ENCODE measurements around the gene STUM.
"Not testable (repeated sequence)": the region's sequence is repeated elsewhere in the genome, so short reads cannot be mapped to it uniquely, and the experiment has no call there.

The STUM gene

DNA sequence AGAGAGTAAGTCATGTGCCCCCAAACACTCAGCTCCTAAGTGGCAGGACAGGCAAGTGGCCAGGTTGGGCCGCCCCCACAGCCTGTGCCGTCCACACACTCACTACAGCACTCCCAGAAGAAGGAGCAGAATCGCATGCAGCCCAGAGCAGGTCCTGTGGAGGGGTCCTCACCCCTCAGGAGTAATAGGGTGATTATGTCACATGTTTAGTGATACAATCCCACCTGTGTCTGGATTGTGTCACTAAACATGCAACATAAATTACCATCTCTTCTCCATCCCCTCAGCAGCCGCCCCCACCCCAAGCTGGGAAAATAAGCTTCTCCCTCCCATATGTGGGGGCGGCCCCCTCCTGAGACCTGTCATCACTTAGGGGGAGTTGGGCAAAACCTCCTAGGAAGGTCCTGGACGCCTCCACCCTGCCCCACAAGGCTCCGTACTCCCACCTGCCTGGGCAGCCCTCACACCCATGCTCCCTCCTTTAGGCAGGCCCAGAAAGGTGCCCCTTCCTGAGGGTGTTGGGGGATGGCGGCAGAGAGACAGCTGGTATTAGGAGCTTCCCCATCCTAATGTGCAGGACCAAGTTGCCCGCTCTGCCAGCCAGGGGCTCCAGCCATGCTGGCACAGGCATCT lies 56.9 kb downstream of the STUM start:
- DNase-seq = no peak

DNA sequence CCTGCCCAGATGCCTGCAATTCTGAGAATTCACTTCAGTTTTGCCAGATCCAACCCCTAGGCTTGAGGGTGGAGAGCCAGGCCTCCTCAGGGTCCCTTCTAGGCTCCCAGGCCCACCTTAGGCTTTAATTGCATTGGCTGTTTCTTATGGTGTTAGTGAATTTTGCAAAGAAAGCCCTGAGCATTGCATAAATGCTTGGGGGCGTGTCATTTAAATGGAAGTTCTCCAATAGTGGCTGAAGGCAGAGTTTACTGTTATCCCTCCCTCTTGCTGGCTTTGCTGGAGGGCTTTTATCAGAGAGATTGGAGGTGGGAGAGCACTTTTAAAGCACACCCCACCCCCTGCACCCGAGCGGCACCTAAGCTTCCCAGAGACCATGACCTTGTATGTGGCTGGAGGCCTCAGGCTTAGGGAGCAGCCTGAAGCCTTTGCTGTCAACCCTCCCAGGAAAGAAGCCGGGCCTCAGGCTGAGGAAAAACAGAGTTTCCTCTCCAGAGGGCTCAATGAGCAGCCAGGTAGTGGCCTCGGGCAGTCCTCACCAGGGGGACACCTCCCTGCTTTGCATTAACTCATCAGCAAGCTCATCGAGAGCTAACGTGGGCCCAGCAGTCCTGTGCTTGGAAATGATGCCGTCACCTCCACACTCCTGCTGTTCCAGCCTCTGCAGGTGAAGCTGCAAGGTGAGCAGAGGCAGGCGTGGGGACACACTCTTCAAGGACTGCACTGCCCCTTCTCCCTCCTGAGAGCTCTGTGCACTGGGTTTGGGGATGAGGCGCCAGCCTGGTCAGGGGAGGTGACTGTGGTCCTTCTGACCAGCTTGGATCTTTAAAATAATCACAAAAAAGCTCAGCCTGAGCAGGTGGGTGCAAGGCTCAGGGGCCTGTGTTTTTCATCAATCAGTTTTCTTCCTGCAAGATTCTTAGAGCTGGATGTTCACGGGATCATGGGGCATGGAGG lies 58.0 kb downstream of the STUM start:
- no peak for DNase-seq

DNA sequence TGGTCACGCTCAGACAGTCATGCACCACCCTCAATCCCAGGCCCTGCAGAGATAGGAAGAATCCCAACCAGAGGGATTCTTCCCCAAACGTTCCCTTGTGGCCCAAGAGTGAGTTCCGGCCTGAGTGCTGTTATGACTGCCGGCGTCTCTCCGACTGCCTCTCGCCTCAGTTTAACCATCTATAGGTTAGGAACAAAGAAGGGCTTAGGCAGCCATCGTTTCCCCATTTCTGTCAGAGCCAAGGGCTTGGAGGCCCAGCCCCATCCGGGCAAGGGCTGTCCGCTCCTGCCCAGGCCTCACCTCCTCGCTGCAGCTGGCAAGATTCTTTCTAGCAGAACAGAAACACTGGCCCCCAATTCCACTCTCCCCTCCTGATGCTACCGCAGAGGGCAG lies 58.7 kb downstream of the STUM start:
- DNase-seq = no peak

DNA sequence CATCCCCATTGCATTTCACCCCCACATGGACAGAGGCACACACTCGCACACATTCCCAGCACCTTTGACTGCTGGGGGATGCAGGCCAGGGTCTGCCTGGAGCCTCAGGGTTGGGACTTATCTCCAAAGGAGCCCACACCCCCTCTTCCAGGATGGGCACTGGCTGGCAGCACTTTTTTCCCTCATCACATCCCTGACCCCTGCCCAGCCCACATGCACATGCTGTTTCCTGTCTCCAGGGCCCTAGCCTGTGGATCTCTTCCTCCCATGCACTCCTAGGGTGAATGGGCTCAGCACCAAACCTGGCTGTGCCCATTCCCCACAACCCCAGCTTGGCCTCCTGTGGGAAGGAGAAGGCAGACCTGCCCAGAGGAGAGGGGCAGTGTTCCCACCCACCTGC lies 59.3 kb downstream of the STUM start:
- no peak for DNase-seq

DNA sequence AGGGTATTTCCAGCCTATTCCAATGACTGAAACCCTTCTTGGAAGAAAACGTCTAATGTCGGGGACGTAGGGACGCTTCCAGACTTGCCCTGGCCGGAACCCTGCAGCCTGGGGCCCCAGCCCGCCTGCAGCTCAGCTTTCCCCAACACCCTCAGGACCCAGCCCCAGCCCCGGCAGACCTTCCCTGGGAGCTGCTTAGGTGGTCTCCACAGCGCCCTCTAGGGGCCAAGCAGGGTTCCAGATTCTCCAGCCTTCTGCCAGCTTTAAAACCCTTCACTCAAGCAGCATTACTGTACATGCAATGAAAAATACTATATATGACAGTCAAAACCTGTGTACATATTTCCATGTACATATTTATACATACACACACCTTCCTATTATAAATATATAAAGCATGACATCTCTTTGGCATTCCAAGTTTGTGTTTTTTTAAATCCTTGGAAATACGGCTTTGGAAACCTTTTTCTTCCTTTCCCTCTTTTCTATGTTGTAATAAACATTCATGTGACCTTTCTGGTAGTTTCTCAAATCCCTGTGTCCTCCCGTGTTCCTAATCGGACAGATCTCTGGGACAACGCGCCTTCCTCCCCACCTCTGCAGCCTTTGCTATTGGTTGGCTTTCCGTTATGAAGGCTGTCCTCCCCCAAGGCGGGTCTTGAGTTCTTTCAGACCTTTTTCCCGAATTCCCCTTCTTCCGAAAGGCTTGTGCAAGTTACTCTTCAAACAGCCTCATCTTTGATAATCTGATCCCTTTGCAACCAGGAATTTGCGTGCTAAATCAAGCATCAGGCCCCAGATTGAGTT lies 60.3 kb downstream of the STUM start:
- peak; percentile 70 to 88 (median 81) for DNase-seq

DNA sequence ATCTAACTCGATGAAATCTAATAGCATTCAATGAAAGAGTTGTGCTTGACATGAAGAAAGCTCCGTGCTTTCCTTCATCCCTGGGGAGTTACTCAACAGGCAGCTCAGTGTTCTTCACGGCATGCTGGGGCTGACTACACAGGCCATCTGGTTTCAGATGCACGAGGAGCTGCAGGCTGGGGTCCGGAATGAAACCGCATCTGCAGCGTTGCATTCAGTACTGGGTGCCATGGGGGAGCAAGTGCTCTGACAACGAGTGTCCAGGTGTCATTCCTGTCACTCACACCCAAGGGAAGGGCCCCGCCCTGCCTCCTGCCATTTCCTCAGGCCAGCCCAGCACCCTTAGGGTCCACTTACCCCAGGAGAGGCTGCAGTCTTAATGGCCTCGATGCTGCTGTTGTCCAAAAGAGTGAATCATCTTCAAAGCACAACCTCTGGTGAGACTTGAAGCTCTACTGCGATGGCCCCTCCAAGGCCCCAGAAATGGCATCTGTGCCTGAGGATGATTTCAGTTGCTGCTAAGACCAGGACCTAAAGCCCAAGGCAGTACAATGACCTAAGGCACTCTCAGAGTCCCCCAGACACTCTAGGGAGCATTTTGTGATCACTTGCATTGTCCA lies 61.4 kb downstream of the STUM start:
- no peak for DNase-seq

DNA sequence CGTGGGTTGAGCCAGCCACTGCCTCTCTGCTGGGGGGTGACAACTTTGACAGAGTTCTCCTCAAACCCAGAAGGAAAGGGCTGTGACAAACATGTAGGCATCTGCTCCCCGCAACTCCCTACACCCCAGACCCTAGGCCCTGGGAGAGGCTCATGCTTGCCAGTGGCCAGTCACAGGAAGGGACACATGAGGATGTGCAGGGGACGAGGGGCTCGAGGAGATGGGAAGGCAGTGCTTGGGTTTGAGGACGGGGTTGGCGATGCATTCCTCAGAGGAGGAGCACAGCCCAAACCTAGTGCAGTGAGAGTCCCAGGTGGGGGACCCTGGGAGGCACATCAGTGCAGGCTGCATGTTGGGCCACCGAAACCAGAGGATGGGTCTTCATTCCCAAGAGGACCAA lies 62.1 kb downstream of the STUM start:
- DNase-seq = no peak

DNA sequence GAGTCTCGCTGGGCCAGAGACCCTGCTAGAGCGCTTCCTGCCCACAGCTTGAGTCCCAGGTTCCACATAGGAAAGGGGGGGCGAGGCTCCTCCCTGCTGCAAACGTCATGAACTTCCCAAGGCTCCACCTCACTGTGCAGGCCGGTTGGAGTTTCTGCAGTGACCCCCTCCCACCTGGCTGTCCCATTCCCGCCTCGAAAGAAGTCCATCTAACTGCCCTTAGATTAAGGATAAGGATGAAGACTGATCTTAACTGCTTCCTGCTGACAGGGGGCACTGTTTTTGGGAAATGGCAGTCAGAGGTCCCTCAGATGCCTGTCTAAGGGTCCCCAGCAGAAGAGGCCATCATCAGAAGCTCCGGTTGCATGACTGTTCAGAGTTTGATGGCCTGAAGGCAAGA lies 62.7 kb downstream of the STUM start:
- DNase-seq = no peak

DNA sequence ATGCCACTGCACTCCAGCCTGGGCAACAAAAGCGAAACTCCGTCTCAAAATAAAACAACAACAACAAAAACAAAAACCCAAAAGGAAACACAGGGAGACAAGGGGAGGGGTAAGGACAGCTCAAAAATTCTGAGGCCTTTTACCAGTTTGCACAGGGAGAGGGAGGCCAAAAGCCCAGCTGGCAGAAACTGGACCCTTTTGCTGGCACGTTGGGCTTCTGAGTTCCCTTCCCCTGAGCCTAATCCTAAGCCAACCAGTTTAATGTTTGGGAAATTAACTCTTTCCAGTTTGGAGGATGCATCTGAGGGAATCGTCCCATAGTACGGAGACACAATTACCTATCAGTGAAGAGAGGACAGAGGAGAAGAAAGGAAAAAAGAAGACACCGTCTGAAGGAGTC lies 63.4 kb downstream of the STUM start:
- DNase-seq = not testable (repeated sequence)

DNA sequence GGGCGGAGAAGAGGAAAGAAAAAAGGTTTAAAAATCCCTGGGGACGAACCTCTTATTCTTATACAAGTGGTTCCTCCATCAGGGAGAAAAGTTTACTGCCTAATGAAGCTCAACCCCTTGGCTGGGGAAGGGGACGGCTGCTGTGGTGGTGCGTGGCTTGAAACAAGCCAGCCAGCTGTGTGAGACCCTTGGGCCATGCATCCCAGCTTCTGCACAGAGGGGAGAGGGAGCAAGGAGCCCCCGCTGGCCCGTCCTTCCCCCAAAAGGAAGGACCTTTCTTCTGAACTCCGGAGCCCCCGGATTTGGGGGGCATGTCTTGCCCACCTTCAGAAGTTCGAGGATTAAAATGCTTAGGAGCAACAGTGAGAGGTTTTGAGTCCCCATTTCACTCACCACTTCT lies 67.3 kb downstream of the STUM start:
- DNase-seq = no peak

DNA sequence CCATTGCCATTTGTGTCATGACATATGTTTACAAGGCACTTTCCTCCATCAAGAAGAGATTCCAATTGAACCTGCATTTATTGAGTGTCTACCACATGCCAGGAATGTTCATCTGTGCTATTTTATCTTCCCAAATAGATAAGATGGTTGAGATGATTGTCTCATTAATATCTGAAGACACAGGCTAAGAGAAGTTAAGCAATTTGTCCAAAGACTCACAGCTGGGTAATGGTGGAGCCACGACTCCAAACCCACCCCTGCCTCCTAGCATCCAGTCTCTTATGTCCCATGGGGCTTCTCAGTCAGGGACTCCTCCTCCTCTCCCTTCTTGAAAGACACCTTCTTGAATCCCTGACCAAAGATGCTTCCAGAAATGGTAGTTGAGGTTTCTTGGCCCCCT lies 68.1 kb downstream of the STUM start:
- DNase-seq = no peak

DNA sequence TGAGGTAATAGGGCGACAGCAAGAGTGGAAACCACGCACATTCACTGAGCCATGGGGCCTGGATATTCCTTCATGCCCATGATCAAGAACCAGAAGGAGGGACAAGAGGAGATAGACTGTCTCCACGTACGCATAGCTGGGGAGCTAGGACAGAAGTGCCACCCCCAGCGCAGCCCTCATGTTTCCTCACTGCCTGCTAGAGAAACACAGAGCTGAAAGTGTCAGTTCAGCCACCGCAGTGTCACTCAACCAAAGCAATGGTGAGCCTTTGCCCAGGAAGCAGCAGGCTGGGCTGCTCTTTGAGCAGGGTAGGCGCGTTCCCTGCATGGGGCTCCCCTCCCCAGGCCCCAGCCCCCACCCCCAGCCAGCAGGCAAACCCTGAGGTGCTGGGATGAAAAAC lies 68.5 kb downstream of the STUM start:
- no peak for DNase-seq

DNA sequence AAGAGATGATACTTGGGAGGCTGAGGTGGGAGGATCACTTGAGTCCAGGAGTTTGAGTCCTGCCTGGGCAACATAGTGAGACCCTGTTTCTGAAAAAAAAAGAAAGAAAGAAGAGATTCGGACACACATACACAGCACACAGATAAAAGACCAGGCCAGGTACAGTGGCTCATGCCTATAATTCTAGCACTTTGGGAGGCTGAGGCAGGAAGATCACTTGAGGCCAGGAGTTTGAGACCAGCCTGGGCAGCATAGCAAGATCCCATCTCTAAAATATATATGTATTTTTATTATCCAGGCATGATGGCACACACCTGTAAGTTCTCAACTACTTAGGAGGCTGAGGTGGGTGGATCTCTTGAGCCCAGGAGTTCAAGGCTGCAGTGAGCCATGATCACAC lies 69.2 kb downstream of the STUM start:
- DNase-seq = not testable (repeated sequence)

DNA sequence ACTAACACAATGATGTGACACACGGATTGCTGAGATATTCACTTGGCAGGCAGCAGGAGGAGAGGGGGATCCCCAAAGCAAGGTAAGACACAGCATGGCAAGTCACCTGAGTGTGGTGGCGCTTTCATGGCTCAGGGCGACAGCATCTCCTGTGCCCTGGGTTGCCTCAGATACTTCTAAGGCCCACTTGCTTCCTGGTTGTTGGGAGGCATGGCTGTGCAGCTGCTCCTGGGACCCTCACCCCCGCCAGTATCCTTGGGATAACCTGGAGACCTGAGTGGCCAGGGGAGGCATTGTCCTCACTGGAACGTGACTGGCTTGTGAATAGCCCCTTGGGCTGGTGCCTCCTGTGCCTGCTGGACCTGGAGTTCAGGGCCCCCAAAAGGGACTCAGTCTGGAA lies 69.8 kb downstream of the STUM start:
- no peak for DNase-seq

DNA sequence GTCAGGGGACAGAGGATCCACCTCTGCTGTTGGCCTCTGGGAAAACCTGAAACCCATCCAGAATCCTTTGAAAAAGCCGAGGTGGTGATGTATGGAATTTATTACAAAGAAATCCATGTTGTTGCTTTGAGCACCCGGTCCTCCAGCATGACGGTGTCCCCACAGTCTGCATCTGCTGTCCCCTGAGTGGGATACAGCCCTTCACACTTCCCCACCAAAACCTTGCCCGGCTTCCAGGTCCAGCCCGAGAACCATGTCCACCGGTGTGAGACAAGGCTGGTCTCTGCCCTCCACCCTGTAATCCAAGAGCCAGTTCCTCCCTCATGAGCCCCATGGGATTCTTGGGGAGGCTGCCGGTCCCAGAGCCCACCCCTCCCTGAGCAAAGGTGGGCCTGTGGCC lies 70.5 kb downstream of the STUM start:
- DNase-seq = no peak

DNA sequence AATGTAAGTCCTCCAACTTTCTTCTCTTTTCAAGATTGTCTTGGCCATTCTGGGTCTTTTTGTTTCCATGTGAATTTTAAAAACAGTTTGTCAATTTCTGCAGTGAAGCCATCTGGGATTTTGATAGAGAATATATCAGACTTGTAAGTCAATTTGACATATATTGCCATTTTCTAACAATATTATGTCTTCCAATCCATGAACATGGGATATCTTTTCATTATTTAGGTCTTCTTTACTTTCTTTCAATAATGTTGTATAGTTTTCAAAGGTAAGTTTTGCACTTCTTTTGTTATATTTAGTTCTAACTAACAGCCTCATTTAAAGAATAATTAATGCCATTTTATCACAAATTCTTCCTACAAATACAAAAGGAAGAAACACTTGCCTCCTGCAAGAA lies 73.4 kb downstream of the STUM start:
- no peak for DNase-seq

DNA sequence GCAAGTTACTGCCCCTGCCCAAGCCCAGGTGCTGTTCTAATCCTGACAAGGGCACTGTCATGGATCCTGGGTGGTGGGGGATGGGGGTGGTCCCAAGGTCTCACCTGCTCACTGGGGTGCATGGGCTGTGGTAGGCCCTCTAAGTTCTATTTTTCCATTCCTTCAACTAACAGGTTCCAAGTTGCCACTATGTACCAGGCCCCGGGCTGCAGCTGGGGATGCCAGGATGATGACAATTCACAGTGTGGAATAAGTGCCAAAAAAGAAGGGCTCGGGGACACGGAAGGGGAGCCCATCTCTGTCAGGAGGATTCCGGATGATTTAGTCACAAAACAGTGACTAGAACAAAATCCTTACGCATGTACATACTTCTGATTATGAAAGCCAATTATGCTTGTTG lies 76.0 kb downstream of the STUM start:
- DNase-seq = peak in 1 of 4 experiments; percentile 2

DNA sequence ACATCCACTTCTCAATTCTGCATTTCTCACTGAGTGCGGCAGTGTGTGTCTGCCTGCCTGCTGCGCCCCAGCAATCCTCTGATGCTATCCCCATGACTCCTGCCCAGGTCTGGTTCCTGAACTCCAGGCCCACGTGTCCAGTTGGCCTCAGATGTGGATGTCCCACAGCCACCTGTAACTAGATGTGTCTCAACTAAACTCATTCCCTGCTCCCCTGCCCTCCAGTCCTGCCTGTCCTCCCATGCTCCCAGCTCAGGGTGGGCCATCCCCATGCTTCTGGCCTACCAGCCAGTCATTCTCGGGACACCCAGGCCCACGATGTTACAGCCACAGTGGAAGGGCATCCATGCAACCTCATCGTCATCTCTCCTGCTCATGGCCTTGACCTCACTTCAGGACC lies 76.8 kb downstream of the STUM start:
- DNase-seq = peak in 1 of 4 experiments; percentile 2

DNA sequence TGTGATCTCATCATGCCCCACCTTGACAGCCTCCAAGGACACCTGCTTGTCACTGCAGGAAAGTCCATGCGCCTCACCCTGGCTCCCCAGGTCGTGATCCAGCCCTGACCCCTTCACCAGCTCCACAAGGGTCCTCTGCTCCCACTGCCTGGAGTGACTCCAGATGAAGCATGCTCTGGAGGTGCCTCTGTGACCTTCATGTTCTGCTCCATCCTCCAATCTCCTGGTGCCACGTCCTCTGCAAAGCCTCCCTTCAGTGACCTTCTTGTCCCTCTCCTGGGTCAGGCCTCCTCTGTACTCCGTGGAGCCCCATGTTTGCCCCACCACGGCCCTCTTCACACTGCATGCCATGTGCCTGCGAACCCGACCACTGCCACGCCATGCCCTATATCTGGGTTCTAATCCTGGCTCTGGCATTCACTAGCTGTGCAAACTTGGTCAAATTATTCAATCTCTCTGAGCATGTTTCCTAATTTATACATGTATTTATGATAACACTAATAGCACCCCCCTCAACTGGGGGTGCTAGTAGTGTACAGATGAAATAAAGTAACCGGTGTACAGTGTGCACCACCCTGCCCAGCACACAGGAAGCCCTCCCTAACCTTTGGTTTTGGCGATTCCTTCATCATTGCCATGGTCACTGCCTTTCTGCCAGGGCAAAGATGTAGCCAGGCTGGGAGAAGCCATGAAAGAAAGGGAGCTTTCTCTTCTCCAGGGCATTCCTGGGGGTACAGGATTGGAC lies 77.4 kb downstream of the STUM start:
- DNase-seq = peak in 1 of 4 experiments; percentile 1

DNA sequence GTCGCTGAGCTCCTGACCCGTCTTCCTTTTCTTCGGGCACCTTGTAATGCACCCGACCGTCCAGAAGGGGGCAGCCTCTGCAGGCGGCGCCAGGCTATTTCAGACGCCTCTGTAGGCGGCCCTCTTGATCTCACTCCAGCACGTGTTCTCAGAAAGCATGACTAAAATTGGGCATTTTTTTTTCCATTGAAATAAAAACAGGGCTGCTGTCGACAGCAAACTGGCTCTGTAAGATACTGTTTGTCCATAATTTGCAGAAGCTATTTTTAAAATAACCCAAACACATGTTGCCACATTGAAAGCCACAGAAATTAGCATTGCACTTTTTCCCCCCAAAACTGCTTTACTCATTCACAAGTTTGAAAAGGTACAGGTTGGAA lies 78.0 kb downstream of the STUM start:
- peak; percentile 92 to 96 (median 93) for DNase-seq

DNA sequence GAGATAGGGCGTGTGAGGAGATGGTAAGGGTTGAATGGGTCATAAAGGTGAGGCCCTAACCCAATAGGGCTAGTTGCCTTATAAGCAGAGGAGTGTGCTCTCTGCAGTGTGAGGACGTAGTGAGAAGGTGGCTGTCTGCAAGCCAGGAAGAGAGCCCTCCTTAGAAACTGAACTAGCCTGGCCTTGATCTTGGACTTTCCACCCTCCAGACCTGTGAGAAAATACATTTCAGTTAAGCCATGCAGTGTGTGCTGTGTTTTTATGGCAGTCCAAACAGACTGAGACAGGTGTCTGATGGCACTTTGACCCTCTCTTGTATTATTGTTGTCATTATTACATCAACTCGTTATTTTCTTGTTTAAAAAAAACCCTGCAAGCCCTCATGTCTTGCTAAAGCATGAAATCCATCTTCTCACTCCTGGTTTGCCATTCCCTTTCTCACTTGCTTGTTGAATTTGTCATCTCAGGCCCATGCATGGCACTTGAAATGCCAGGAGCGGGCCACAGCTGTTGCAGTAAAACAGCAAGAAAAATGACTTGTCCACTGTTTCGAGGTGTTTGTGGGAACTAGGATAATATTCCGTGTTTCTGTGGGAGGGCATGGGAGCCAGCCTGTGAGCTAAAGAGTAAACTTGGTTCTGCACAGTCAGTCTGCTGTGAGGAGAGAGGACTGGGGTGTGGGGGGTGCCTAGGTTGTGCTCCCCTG lies 78.6 kb downstream of the STUM start:
- DNase-seq = no peak
